GM18502 (cell line): Measurements from ENCODE around the gene SLC12A7.
"Not testable (repeated sequence)": the region's sequence is repeated elsewhere in the genome, so short reads cannot be mapped to it uniquely, and the experiment has no call there.

Experiments
- ATAC-seq: cut with Tn5 transposase; IDR thresholded peaks from one replicate; pipeline ENCODE4 v1.9.1; 2021; ENCODE audit warnings: mild to moderate bottlenecking; ENCODE audit not compliant: unreplicated experiment, poor library complexity

SLC12A7 gene

DNA sequence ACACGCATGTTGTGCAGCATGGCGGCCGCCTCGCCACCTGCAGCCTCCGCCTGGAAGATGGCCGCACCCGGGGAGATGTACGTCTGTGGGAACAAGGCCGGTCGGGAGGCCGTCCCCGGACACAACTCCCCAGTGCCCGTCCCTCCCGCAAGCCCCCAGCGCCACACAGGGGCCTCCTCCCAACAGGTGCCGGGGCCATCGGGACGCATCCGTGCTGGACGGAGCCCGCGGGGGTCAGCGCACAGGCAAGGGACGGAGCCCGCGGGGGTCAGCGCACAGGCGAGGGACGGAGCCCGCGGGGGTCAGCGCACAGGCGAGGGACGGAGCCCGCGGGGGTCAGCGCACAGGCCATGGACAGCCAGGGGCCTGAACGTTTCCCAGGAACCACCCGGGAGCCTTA, 26.5 kb downstream of the SLC12A7 start:
- ATAC-seq = no peak

DNA sequence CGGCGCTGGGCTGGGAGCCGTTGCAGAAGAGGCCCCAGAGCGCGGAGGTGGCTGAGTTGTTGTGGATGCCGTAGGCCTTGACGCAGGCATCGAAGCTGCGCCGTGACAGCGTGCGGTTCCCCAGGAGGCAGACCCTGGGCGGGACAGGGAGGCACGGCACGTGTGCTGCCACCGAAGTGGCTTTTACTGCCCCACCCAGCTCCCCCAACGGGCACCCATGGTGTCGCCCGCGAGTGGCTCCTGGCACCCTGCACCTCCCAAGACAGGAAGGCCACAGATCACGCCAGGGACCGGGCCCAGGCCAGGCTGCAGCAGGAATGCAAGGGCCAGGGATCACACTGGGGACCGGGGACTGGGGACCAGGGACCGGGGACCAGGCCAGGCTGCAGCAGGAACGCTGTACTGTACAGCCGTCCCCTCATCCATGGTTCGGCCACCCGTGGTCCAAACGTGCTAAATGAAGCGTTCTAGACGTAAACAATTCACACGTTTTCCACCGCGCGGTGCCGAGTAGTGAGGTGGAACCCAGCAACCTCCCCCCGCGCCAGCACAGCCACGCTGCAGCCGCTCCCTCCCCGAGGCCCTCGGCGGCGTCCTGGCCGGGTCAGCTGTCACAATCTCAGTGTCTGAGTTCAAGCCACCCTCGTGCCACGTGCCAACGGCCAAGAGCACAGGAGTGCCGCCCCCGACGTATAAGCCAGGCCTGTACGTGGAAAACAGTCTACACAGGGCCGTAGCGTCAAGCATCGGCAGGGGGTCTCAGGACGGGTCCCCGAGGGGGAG, 27.8 kb downstream of the SLC12A7 start:
- no peak for ATAC-seq

- not testable (repeated sequence) for ATAC-seq
These were observed 28.8 kb downstream of the SLC12A7 start for GRCh38 chr5:1083026-1083425.

DNA sequence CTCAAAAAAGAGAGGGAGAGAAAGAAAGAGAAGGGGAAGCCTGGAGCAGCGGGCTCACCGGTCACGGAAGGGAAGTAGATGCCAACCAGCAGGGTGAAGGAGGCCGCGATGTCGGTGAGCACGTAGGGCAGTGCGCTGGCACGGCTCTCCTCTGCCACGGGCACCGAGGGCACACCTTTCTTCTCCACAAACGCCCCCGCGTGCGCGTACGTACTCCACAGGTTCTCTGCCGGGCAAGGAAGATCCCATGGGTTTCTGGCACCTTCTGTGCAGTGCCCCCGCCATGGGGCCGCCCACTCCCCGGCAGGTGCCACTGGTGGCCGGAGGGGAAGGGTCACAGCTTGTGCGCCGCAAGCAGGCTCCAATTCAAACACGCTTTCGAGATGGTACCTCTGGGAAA, 30.3 kb downstream of the SLC12A7 start:
- ATAC-seq = no peak

DNA sequence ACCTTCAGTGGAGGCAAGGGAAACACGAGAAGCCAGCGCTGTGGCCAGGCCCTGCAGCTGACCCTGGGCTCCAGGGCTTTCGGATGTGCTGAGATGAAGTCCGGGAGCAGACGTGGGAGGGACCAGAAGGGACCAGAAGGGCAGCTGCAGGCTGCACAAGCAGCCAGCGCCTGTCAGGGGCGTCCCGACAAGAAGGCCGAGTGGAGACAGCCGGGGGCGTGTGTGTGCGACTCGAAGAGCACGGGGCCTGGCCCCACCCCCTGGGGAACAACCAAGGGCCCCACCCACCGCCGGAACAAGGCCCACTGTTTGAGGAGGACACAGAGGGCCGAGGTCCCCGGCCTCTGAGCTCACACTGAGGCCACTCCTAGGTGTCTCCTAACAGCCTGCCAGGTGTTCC, 31.4 kb downstream of the SLC12A7 start:
- no peak for ATAC-seq

DNA sequence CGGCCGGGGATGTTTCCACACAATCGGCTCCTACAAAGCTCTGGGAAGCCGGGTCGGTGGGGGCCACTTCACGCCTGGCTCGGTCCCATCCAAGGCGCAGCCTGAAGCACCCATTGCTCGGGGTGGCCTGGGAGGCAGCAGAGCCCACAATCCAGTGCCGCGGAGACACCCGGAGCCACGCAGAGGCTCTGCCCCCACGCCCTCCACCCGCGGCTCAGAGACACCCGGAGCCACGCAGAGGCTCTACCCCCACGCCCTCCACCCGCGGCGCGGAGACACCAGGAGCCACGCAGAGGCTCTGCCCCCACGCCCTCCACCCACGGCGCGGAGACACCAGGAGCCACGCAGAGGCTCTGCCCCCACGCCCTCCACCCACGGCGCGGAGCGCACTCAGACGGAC, 31.9 kb downstream of the SLC12A7 start:
- no peak for ATAC-seq

DNA sequence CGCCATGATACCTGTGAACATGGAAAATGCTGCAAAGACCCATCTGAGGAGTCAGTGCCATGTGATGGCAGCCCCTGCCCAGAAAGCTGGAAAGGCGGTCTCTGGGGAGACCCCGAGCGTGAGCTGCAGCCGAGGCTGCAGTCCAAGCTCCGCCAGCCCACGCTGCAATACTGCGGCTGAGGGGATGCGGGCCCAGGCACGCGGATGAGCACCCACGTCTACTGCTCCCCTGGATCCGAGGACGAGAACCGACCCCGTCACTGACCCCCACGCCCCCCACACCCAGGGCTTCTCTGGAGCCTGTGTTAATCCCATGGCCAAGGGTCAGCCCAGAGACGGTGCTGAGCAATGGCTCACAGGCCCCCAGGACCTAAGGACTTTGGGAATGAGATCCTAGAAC, 32.4 kb downstream of the SLC12A7 start:
- no peak for ATAC-seq

DNA sequence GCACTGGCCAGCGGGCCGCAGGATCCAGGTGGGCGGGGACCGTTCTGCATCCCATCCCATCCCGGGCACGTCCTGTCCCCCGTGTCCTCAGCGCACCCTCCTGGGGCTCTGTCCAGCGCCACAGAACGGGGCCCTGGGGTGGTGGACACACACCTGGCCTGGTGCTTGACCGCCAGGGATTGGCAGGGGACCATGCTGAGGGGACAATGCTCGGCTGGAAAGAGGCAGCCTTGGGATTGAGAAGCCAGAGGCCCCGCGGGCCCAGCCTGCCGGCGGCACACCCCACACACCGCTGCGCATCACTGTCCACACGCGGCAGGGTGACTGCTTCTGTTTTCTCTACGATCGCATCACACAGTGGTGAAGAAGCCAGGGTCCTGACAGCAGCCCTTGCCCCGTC, 33.0 kb downstream of the SLC12A7 start:
- no peak for ATAC-seq

DNA sequence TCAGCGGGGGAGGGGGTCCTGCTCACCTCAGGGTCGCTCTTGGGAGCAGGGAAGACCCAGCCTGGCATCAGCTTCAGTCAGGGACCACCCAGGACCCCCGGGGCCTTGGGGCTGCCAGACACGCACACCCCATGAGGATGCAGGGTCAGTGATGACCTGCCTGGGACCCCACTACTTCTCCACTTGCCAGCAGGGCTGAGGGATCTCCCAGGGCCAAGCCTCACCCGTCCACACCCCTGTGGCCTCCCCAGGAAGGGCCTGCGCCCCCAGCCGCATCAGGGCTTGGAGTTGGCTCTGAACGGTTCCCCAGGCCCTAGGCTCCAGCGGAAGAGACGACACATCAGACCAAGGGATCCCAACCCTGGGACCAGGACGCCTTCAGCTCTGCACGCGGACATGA, 33.7 kb downstream of the SLC12A7 start:
- no peak for ATAC-seq

GRCh38 chr5:1077491-1078020, 34.3 kb downstream of the SLC12A7 start:
- ATAC-seq = no peak

DNA sequence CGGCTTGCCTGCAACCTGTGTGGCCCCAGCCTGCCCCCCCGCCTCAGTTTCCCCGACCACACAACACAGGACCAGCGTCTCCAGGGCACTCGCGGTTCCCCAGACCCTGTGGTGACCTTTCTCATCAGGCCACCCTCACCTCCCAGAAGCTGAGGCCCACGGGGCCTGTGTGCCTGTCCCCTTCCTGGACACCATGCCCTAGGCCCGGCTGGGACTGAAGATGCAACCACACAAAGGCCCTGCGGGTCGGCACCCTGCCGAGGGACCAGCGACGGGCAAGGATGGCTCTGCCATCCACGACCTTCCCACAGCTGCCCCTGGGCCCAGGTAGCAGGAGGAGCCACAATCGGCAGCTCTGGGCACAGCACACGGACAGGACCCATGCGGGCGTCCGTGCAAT, 34.8 kb downstream of the SLC12A7 start:
- ATAC-seq = no peak

DNA sequence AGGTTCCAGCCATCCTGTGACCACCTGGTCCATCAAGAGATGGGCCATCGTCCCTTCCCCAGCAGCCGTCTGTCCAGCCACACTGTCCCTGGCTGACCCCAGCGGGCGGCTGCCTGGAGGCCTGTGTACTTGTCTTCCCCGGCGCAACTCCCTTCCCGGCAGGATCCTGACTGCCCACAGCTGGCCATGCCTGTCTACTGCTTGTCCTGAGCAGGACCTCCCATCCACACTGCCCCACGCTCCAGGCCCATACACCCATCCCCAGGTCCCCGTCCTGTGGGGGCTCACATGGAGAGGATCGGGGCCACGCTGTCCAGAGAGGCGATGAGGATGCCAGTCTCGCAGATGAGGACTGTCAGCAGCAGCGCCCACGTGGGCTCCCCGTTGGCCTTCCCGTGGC, 35.5 kb downstream of the SLC12A7 start:
- ATAC-seq = no peak

DNA sequence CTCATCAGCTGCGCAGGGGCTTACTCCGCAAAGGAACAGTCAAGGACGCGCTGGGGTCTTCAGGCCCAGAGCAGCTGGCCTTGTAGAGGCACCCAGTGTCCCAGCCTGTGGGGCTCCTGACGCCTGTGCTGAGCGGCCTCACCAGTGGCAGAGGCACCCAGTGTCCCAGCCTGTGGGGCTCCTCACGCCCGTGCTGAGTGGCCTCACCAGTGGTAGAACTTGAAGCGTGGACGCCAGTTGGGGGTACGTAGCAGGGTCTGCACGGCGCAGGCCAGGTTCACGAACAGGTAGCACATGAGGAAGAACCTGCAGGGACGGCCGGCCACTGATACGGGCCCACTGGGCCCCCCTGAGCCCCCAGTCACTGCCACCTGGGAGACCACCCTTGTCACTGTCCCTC, 35.9 kb downstream of the SLC12A7 start:
- no peak for ATAC-seq

GRCh38 chr5:1075555-1075881, 36.3 kb downstream of the SLC12A7 start:
- no peak for ATAC-seq

DNA sequence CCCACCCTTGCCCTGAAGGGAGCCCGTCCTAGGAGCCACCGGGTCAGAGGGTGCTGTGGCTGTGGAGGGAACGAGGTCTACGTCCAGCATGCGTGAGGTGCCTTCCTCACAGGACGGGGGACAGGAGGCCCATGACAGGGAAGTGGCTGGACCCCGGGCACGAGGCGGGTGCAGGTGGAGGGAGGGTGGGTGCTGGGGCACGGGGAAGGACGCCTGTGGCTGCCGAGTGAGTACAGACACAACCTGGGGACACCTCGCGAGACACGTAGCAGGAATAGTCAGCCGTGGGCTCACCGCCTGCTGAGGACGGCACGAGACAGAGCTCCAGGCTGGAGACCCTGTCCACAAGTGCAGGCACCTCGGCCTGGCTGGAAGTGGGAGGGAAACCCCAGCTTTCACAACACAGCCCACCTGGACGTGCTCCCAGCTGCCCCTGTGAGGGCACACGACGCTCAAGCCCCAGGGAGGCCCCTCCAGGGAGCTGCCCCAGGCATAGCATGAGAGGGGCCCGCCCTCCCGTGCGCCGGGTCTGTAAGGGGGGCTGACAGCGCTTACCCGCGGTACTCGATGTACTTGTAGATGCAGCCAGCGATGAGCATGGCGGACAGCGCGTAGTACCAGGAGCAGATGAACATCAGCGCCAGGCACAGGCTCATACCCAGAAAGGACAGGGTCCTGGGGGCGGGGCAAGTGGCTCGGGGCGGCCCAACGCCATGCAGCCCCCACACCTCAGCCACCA, 36.9 kb downstream of the SLC12A7 start:
- ATAC-seq = no peak

GRCh38 chr5:1074226-1074625, 37.6 kb downstream of the SLC12A7 start:
- no peak for ATAC-seq

- no peak for ATAC-seq
These were observed 38.4 kb downstream of the SLC12A7 start for GRCh38 chr5:1073239-1074102.

GRCh38 chr5:1069720-1070088, 42.2 kb downstream of the SLC12A7 start:
- ATAC-seq = no peak

DNA sequence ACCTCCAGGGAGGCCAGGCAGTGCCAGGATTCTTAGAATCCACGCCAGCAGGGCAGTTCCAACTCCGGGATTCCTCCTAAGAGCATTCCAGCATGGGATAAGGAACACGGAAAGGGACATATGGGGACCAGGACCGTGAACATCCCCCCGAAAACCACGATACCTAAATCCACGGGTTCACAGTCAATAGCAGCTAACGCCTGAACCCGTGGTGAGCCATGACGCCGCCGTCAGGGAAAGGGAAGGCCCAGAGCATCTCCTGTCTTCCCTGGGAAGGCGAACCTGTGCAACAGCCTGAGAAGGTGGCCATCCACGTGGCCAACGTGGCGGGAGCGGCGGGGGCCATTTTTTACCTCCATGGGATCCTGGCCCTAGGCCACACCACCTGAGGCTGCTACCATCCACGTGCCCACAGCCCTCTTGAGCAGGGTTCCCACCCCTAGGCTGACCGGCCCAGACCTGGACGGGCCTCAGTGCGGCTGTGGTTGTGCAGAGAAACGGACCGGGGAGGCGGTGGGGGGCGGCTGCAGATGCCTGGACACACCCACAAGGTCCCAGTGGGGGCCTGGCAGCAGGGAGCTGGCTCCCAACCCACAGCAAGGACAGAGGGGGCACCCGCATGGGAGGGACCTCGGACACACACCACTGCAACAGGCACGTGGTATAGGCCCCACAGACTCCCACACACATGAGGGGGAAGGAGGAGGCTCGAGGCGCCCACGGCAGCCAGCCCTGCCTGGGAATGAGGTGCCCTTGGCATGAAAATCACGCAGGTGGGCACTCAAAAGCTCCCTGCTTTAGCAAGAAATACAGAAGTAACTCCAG, 42.8 kb downstream of the SLC12A7 start:
- no peak for ATAC-seq
